Measurements from ENCODE around the gene FBXO9. TPM values are rescaled to one million over a fixed set of nuclear protein-coding genes. Genes with fewer than 3 reads are reported as not detected.

Gene FBXO9
- total RNA-seq, 2 experiments from 2014 or later = 54.8 to 56.8 TPM

- ChIA-PET CTCF (no interaction called here), POLR2A (no interaction called here)
- H3K36me3 Mint-ChIP-seq (ENCODE audit: low read depth) = peaks cover 31% of the 10 kb centered on the region
- H3K4me1 Mint-ChIP-seq (ENCODE audit: low read depth) = no peaks in the 10 kb centered on the region
- H3K27ac Mint-ChIP-seq = no peak overlapping the region
- no peak for DNase-seq
- no peak for ATAC-seq
- H3K27me3 Mint-ChIP-seq (ENCODE audit: low read depth) = no peaks in the 10 kb centered on the region
- no peak overlapping the region for H3K4me3 Mint-ChIP-seq
- H3K9me3 Mint-ChIP-seq (ENCODE audit: insufficient read depth) = no peaks in the 10 kb centered on the region
These were observed 35.8 kb downstream of the FBXO9 start for GRCh38 chr6:53101006-53101405.

- ChIA-PET CTCF (no interaction called here), POLR2A (no interaction called here)
These were observed 38.9 kb downstream of the FBXO9 start for GRCh38 chr6:53103993-53104675.

GRCh38 chr6:53104916-53105315 is 39.7 kb downstream of the FBXO9 start:
- no peak for ATAC-seq
- CTCF ChIA-PET = no interaction called here

More at GRCh38 chr6:53103993-53104675, 38.9 kb downstream of the FBXO9 start:
- H3K27me3 Mint-ChIP-seq (ENCODE audit: low read depth) = no peaks in the 10 kb centered on the region
- ATAC-seq = no peak
- H3K27ac Mint-ChIP-seq = no peak overlapping the region
- H3K9me3 Mint-ChIP-seq (ENCODE audit: insufficient read depth) = no peaks in the 10 kb centered on the region
- no peaks in the 10 kb centered on the region for H3K4me1 Mint-ChIP-seq (ENCODE audit: low read depth)
- no peak overlapping the region for H3K4me3 Mint-ChIP-seq
- no peak for DNase-seq
- H3K36me3 Mint-ChIP-seq (ENCODE audit: low read depth) = peaks cover 11% of the 10 kb centered on the region

GRCh38 chr6:53107091-53107490 is 41.9 kb downstream of the FBXO9 start:
- no peaks in the 10 kb centered on the region for H3K27me3 Mint-ChIP-seq (ENCODE audit: low read depth)
- no peak for ATAC-seq
- CTCF ChIA-PET = no interaction called here
- DNase-seq = no peak
- peaks cover 18% of the 10 kb centered on the region for H3K4me1 Mint-ChIP-seq (ENCODE audit: low read depth)
- no peaks in the 10 kb centered on the region for H3K9me3 Mint-ChIP-seq (ENCODE audit: insufficient read depth)
- no peak overlapping the region for H3K4me3 Mint-ChIP-seq
- POLR2A ChIA-PET = no interaction called here
- peaks cover under 1% of the 10 kb centered on the region for H3K36me3 Mint-ChIP-seq (ENCODE audit: low read depth)
- H3K27ac Mint-ChIP-seq = no peak overlapping the region

More at GRCh38 chr6:53104916-53105315, 39.7 kb downstream of the FBXO9 start:
- Mint-ChIP-seq H3K9me3 (ENCODE audit: insufficient read depth) (no peaks in the 10 kb centered on the region), H3K4me1 (ENCODE audit: low read depth) (peaks cover 7% of the 10 kb centered on the region), H3K27ac (no peak overlapping the region), H3K4me3 (no peak overlapping the region), H3K36me3 (ENCODE audit: low read depth) (peaks cover 11% of the 10 kb centered on the region), H3K27me3 (ENCODE audit: low read depth) (no peaks in the 10 kb centered on the region)
- no peak for DNase-seq
- POLR2A ChIA-PET = no interaction called here

GRCh38 chr6:53109612-53110011 is 44.4 kb downstream of the FBXO9 start:
- ChIA-PET POLR2A (no interaction called here), CTCF (no interaction called here)
- H3K27ac Mint-ChIP-seq = no peak overlapping the region
- H3K27me3 Mint-ChIP-seq (ENCODE audit: low read depth) = peaks cover 7% of the 10 kb centered on the region
- no peaks in the 10 kb centered on the region for H3K9me3 Mint-ChIP-seq (ENCODE audit: insufficient read depth)
- DNase-seq (no peak), ATAC-seq (no peak)
- H3K4me3 Mint-ChIP-seq = no peak overlapping the region
- no peaks in the 10 kb centered on the region for H3K36me3 Mint-ChIP-seq (ENCODE audit: low read depth)
- peaks cover 30% of the 10 kb centered on the region for H3K4me1 Mint-ChIP-seq (ENCODE audit: low read depth)

DNA sequence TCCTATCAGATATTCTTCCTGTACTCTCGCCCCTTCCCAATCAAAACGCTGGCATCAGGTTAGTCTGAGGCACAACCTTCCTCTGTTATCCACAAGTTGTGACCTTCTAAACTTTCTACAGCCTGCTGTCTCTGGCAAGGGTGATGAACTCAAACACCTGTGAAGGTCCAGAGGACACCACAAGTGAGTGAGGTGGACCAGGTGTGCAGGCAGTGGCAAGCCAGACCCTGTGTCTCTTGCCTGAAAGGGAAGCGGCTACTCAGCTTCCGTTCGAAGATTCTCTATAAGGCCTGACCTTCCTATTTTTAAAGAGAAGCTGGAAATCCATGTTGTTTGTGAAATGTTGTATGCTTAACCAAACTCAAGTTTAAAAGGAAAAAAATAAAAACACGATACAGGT is 46.7 kb downstream of the FBXO9 start:
- Mint-ChIP-seq H3K36me3 (ENCODE audit: low read depth) (no peaks in the 10 kb centered on the region), H3K27ac (no peak overlapping the region)
- POLR2A ChIA-PET = no interaction called here

GRCh38 chr6:53112404-53112803 is 47.2 kb downstream of the FBXO9 start:
- no peak overlapping the region for H3K4me3 Mint-ChIP-seq
- DNase-seq = peak; percentile 51
- ATAC-seq = peak; percentile 60
- H3K27me3 Mint-ChIP-seq (ENCODE audit: low read depth) = peaks cover 11% of the 10 kb centered on the region
- no peaks in the 10 kb centered on the region for H3K9me3 Mint-ChIP-seq (ENCODE audit: insufficient read depth)
- H3K27ac Mint-ChIP-seq = peak overlapping the region; percentile 26
- H3K4me1 Mint-ChIP-seq (ENCODE audit: low read depth) = peaks cover 30% of the 10 kb centered on the region
- ChIA-PET POLR2A (no interaction called here), CTCF (interaction anchor here (0.7 to 1.6 kb wide), 2 partner anchors 13 to 28 kb away, joined by 3 to 4 read pairs; no protein-coding TSS in a partner anchor)
- no peaks in the 10 kb centered on the region for H3K36me3 Mint-ChIP-seq (ENCODE audit: low read depth)

More for the DNA sequence above, 46.7 kb downstream of the FBXO9 start:
- CTCF ChIA-PET = interaction anchor here (1.6 kb wide), 1 partner anchor 14 kb away, joined by 4 read pairs; no protein-coding TSS in a partner anchor
- no peaks in the 10 kb centered on the region for H3K9me3 Mint-ChIP-seq (ENCODE audit: insufficient read depth)
- ATAC-seq (no peak), DNase-seq (no peak)
- H3K4me1 Mint-ChIP-seq (ENCODE audit: low read depth) = peaks cover 30% of the 10 kb centered on the region
- H3K27me3 Mint-ChIP-seq (ENCODE audit: low read depth) = peaks cover 11% of the 10 kb centered on the region
- no peak overlapping the region for H3K4me3 Mint-ChIP-seq

DNA sequence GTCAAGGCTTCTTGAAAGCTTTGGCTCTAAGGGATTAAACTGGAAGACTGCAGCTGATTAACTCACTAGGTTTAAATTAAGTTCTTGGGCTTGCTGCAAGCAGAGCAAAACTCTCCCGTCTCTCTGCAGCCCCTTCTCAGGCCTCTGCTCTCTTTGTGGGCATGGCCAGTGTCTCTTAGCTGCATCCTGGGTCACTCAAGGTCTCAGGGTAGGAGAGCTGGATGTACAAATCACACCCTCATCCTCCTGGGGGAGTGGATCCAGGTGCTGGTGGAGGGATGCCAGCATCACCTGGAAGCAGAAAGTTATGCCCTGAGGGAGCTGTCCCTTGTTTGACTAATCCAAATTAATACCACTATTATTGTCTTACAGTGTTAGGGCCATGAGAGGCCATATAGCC is 47.7 kb downstream of the FBXO9 start:
- H3K4me3 Mint-ChIP-seq = no peak overlapping the region
- DNase-seq = no peak
- ATAC-seq = no peak
- no peaks in the 10 kb centered on the region for H3K36me3 Mint-ChIP-seq (ENCODE audit: low read depth)
- POLR2A ChIA-PET = no interaction called here
- H3K27me3 Mint-ChIP-seq (ENCODE audit: low read depth) = peaks cover 11% of the 10 kb centered on the region
- no peaks in the 10 kb centered on the region for H3K9me3 Mint-ChIP-seq (ENCODE audit: insufficient read depth)
- CTCF ChIA-PET = interaction anchor here (0.7 to 1.6 kb wide), 2 partner anchors 13 to 28 kb away, joined by 3 to 4 read pairs; no protein-coding TSS in a partner anchor
- H3K4me1 Mint-ChIP-seq (ENCODE audit: low read depth) = peaks cover 30% of the 10 kb centered on the region
- H3K27ac Mint-ChIP-seq = no peak overlapping the region

DNA sequence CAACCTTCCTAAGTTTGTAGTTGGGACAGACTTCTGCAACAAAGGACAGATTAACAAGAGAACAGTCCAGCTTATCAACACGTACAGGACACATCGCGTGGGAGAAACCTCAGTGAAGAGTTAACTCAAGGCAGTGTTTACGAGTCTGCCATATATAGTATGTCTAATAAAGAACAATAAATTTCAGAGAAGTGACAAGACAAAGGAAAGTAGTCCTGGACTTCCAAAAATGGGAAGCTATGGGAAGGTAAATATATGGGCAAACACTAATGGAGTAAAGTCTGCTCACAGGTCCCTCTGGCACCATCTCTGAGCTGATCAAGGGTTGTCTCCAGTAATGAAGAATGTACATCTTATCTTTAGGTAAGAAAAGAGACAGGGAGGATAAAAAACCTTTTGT is 48.5 kb downstream of the FBXO9 start:
- Mint-ChIP-seq H3K36me3 (ENCODE audit: low read depth) (no peaks in the 10 kb centered on the region), H3K27me3 (ENCODE audit: low read depth) (peaks cover 11% of the 10 kb centered on the region), H3K4me3 (no peak overlapping the region), H3K27ac (no peak overlapping the region), H3K9me3 (ENCODE audit: insufficient read depth) (no peaks in the 10 kb centered on the region), H3K4me1 (ENCODE audit: low read depth) (peaks cover 30% of the 10 kb centered on the region)
- DNase-seq (no peak), ATAC-seq (no peak)
- POLR2A ChIA-PET = no interaction called here
- CTCF ChIA-PET = no interaction called here

GRCh38 chr6:53115113-53115512 is 49.9 kb downstream of the FBXO9 start:
- Mint-ChIP-seq H3K27ac (no peak overlapping the region), H3K9me3 (ENCODE audit: insufficient read depth) (no peaks in the 10 kb centered on the region), H3K4me3 (no peak overlapping the region), H3K36me3 (ENCODE audit: low read depth) (no peaks in the 10 kb centered on the region), H3K4me1 (ENCODE audit: low read depth) (peaks cover 21% of the 10 kb centered on the region), H3K27me3 (ENCODE audit: low read depth) (peaks cover 14% of the 10 kb centered on the region)
- ATAC-seq (no peak), DNase-seq (no peak)
- ChIA-PET POLR2A (no interaction called here), CTCF (interaction anchor here (1.1 kb wide), 1 partner anchor 369 kb away, joined by 3 read pairs; no protein-coding TSS in a partner anchor)

- POLR2A ChIA-PET = no interaction called here
- DNase-seq (no peak), ATAC-seq (no peak)
These were observed 50.5 kb downstream of the FBXO9 start for GRCh38 chr6:53115741-53116140.

GRCh38 chr6:53119349-53119748 is 54.1 kb downstream of the FBXO9 start:
- ATAC-seq (no peak), DNase-seq (no peak)
- Mint-ChIP-seq H3K36me3 (ENCODE audit: low read depth) (no peaks in the 10 kb centered on the region), H3K9me3 (ENCODE audit: insufficient read depth) (no peaks in the 10 kb centered on the region), H3K27me3 (ENCODE audit: low read depth) (peaks cover 12% of the 10 kb centered on the region), H3K4me3 (no peak overlapping the region), H3K27ac (no peak overlapping the region), H3K4me1 (ENCODE audit: low read depth) (no peaks in the 10 kb centered on the region)
- ChIA-PET CTCF (interaction anchor here (1.0 to 1.3 kb wide), 2 partner anchors 365 to 609 kb away, joined by 4 read pairs; no protein-coding TSS in a partner anchor), POLR2A (no interaction called here)

More at GRCh38 chr6:53115741-53116140, 50.5 kb downstream of the FBXO9 start:
- CTCF ChIA-PET = interaction anchor here (1.1 kb wide), 1 partner anchor 368 kb away, joined by 3 read pairs; no protein-coding TSS in a partner anchor
- H3K27me3 Mint-ChIP-seq (ENCODE audit: low read depth) = peaks cover 16% of the 10 kb centered on the region
- no peak overlapping the region for H3K4me3 Mint-ChIP-seq
- H3K9me3 Mint-ChIP-seq (ENCODE audit: insufficient read depth) = no peaks in the 10 kb centered on the region
- H3K27ac Mint-ChIP-seq = no peak overlapping the region
- H3K4me1 Mint-ChIP-seq (ENCODE audit: low read depth) = peaks cover 16% of the 10 kb centered on the region
- H3K36me3 Mint-ChIP-seq (ENCODE audit: low read depth) = no peaks in the 10 kb centered on the region

All from activated CD8-positive, alpha-beta T cell treated with anti-CD3 and anti-CD28 coated beads, Interleukin-2, amount 10 ng/mL, durations not matched to agents 7 days and 5 days (primary cell).